Coronary artery (tissue), 2 donors: Measurements from ENCODE around the gene BZW1.

Source experiments
- DNase-seq: peaks from one replicate; pipeline ENCODE4 v3.0.0-alpha.2; 2017; ENCODE audit warnings: low spot score
- H3K27ac ChIP-seq, 2 donors: fragments of 200-600 bp; sonication (generic); one replicate each; pipeline ENCODE4 v1.5.1; 2016 to 2019
- H3K4me3 ChIP-seq: fragments of 200-600 bp; sonication (generic); 2 replicates; pipeline ENCODE4 v1.5.1; 2016; ENCODE audit warnings: mild to moderate bottlenecking, moderate library complexity
- TF ChIP-seq, protein P1 (sequence below): fragments of 200-600 bp; sonication (generic); IDR thresholded peaks from one replicate; pipeline ENCODE4 v1.5.1; 2019; ENCODE audit warnings: antibody characterized with exemption

The BZW1 gene

DNA sequence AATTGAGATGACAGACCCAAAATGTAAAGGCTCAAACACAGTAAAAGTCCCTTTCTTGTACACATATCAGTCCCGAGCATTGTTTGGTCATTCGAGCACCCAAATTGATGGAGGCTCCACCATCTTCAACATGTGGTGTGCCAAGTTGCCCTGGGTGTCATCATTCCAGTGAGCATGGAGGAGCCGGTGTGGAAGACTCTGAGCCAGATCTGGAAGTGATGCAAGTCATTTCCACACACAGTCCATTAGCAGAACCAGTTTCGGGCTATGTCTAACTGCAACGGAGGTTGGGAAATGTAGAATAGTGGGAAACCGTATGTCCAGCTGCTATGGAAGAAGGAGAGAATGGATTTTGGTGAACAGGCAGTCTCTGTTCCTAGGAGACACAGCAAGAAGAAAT is 40.9 kb upstream of the BZW1 start:
- no peak for DNase-seq
- Histone ChIP-seq H3K27ac (peak overlapping the region in 1 of 2 donors; percentile 5), H3K4me3 (no peak overlapping the region)
- TF ChIP-seq, protein P1, sequence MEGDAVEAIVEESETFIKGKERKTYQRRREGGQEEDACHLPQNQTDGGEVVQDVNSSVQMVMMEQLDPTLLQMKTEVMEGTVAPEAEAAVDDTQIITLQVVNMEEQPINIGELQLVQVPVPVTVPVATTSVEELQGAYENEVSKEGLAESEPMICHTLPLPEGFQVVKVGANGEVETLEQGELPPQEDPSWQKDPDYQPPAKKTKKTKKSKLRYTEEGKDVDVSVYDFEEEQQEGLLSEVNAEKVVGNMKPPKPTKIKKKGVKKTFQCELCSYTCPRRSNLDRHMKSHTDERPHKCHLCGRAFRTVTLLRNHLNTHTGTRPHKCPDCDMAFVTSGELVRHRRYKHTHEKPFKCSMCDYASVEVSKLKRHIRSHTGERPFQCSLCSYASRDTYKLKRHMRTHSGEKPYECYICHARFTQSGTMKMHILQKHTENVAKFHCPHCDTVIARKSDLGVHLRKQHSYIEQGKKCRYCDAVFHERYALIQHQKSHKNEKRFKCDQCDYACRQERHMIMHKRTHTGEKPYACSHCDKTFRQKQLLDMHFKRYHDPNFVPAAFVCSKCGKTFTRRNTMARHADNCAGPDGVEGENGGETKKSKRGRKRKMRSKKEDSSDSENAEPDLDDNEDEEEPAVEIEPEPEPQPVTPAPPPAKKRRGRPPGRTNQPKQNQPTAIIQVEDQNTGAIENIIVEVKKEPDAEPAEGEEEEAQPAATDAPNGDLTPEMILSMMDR: no peak

- TF ChIP-seq, protein P1: no peak
These were observed 39.1 kb upstream of the BZW1 start for GRCh38 chr2:200772620-200773019.

GRCh38 chr2:200773083-200773482 is 38.6 kb upstream of the BZW1 start:
- TF ChIP-seq, protein P1: no peak
- no peak overlapping the region for H3K27ac ChIP-seq
- DNase-seq: no peak
- H3K4me3 ChIP-seq: no peak overlapping the region

More at GRCh38 chr2:200772620-200773019, 39.1 kb upstream of the BZW1 start:
- Histone ChIP-seq H3K27ac (no peak overlapping the region), H3K4me3 (no peak overlapping the region)
- DNase-seq: no peak

DNA sequence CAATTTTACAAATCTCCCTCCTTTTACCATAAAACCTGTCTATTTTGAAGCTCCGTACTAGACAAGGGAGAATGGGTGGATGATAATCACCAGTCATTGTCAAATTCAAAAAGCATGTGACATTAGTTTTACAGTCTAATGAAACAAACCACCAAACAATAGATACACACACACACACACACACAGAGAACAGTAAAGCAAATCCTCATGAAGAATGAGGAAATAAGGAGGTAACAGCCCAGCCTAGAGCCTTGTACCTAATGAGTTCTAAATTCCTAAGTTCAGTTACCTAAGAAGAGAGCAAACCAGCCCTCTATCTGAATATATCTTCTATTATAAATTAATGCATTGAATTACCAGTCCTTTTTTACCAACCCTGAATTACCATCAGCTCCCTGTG is 36.8 kb upstream of the BZW1 start:
- H3K4me3 ChIP-seq: no peak overlapping the region
- TF ChIP-seq, protein P1: no peak
- H3K27ac ChIP-seq: no peak overlapping the region
- no peak for DNase-seq

DNA sequence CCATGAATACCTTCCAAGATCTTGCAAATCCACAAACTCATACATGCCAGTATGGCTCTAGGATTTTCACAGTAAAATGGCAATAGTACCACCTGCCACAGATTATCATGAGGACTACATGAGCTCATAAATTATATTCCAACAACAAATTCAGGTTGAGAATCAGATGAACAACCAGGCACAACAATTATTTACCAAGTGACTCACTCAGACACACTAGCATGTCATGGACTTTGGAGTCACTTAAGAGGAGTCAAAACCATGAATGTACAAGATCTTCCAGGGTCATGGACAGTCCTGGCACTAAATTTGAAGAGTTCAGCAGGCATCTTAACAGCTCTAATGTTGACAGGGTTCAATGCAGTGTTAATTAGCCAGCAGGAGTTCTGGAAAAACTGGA is 34.4 kb upstream of the BZW1 start:
- no peak overlapping the region for H3K4me3 ChIP-seq
- TF ChIP-seq, protein P1: no peak
- no peak for DNase-seq

GRCh38 chr2:200778038-200778437 is 33.7 kb upstream of the BZW1 start:
- DNase-seq: no peak
- TF ChIP-seq, protein P1: no peak
- peak overlapping the region in 1 of 2 donors; percentile 12 for H3K27ac ChIP-seq

More for the DNA sequence above, 34.4 kb upstream of the BZW1 start:
- no peak overlapping the region for H3K27ac ChIP-seq

GRCh38 chr2:200779214-200779613 is 32.5 kb upstream of the BZW1 start:
- TF ChIP-seq, protein P1: no peak
- Histone ChIP-seq H3K4me3 (no peak overlapping the region), H3K27ac (no peak overlapping the region)
- no peak for DNase-seq

More at GRCh38 chr2:200778038-200778437, 33.7 kb upstream of the BZW1 start:
- no peak overlapping the region for H3K4me3 ChIP-seq
